C1 segment of cervical spinal cord (tissue), 14 donors: ENCODE measurements around the gene GLMP.

Source experiments
- DNase-seq, 14 donors: peaks; one replicate each; lab custom pipeline; 2025; lab: John Stamatoyannopoulos, UW

Gene GLMP

GRCh38 chr1:156286061-156286460, 9.4 kb downstream of the GLMP start:
- DNase-seq: no peak

GRCh38 chr1:156285437-156285836, 10.0 kb downstream of the GLMP start:
- DNase-seq: no peak

DNA sequence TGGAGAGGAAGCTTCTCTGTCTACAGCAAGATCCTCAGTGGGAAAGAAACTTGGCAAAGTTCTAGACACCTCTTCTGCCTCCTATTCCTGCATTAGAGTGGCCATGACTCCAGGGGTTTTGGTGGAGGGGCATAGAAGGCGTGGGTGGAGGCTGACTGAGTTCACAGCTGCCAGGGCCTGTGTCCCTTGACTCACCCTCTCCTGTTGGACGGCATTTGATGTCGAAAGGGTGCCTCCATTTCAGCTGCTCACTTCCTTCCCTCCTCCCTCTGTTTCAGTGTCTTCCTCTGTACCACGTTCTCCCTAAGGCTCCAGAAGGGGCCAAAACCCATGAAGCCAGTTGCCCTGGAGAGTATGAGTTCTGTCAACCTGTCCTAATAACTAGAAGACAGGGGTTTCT, 10.7 kb downstream of the GLMP start:
- DNase-seq: no peak

- DNase-seq: no peak
Measured at GRCh38 chr1:156284112-156284511, 11.4 kb downstream of the GLMP start, which contains the start of gene TMEM79. Gene TMEM79, plus strand, starts transcription at chr1:156284325. Its CDS starts 902 bp downstream, at chr1:156285227.

DNA sequence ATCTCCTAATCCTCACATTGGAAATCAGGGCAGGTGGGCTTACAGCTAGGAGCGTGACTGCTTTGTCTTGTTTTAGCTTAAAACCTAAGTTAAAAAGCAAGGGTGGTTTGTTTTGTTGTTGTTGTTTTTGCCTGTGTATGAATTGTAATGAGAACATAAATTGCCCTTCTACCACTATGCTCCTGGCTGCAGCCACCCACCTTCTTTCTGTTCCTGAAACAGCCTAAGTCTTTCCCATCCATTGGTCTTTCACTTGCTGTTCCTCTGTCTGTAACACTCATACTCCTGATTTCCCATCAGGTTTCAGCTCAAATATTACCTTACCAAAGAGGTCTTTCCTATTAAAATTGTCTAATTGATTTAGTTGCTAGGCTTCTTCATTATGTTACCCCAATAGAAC, 12.0 kb downstream of the GLMP start:
- DNase-seq: no peak

DNA sequence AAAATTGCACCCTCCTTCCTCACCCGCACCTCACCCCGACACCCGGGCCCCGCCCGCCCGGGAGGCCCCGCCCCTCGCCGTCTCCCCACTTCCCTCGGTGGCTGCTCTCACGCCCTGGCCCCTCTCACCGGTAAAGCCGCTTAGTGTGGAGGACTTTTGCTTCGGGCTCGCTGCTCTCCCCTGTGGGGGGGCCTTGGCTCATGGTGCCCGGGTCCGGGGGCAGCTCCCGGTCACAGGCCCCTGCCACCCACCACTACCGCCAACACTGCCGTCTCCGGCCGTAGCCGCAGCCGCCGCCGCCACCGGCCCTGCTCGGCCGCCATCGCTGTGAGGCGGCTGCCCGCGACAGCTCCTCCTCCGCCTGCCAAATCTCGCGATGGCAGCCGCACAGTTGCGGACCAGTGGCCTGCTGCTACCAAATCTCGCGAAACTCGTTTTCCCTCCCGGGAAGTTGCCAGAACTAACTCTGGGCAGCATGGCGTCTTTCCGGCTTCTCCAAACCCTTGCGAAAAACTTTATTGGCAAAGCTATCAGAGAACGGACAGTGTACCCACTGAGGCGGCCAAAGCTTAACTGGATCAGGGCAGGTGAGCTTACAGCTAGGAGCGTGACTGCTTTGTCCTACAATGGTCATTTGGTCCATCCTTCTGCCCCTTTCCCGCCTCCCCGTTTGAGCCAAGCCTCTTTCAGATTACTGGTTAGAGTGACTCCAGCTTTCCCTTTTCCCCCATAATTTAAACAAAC, 12.8 kb downstream of the GLMP start, which contains the start of gene SMG5:
Gene SMG5 (minus strand): TSS at position 347 of the 744 bp plus-strand sequence. CDS start 145 bp downstream, at position 202.
- DNase-seq: peak; percentile 52 to 95 (median 89)

- peak in 2 of 14 donors; percentile 61 for DNase-seq
Measured at GRCh38 chr1:156281693-156282478, 13.6 kb downstream of the GLMP start.

- no peak for DNase-seq
Measured at GRCh38 chr1:156281281-156281680, 14.2 kb downstream of the GLMP start.

DNA sequence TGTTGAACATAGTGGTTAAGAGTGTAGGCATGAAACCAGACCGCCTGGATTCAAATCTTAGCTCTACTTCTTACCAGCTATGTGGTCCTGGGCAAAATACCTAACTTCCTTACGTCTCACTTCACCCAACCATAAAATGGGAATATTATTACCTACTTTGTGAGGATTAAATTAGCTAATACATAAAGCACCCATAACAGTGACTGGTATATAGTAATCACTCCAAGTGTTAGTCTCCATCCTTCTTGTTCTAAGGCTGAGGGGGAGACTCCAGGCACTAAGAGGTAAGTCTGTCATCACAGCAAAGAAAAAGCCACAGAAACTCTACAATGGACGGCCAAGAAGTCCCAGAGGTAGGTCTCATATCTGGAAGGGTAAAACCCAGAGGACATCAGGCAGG, 15.6 kb downstream of the GLMP start:
- no peak for DNase-seq

DNA sequence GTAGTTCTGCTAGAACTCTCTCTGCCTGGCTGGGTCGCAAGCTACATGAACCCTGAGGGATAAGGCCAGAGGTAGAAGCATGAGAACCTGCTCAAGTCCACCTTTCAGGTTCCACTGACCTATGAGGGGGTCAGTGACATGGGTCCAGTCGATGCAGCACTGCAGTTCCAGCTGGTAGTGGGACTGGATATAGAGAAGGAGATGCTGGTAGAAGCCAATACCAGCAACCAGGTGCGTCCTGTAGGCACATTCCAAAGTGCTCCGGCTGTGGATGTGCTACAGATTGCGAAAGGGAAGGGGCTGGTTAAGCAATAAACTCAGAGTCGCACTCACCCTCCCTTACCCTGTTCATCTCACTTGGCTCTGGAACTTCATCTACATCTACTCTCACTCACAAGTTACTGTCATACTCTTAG, 18.5 kb downstream of the GLMP start:
- DNase-seq: no peak

- no peak for DNase-seq
Measured at GRCh38 chr1:156276532-156276931, 18.9 kb downstream of the GLMP start.

GRCh38 chr1:156270314-156270713, 25.2 kb downstream of the GLMP start:
- no peak for DNase-seq

- DNase-seq: no peak
Measured at GRCh38 chr1:156268336-156268735, 27.1 kb downstream of the GLMP start.

GRCh38 chr1:156266051-156266450, 29.4 kb downstream of the GLMP start:
- DNase-seq: no peak

- no peak for DNase-seq
Measured at GRCh38 chr1:156263288-156263655, 32.2 kb downstream of the GLMP start.

GRCh38 chr1:156262461-156263287, 32.8 kb downstream of the GLMP start:
- DNase-seq: no peak

DNA sequence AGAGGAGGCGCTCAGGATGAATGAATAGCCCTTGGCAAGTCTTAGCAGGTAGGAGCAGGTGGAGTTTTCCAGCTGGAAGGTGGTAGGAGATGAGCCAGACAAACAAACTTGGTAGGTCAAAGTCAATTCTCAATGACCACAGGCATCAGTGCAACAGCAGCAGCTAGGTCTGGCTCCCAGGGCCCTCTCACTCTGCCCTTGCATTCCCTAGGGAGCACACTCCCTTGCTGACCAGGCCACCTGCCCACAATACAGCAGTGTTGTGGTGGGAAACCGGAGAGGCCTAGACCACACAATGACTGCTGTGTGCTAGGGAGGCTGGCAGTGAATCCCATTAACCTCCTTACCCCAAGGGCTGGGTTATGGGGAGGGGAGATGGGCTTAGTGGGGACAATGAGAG, 34.6 kb downstream of the GLMP start:
- peak in 8 of 14 donors; percentile 12 to 69 (median 38) for DNase-seq

- DNase-seq: peak in 6 of 14 donors; percentile 19 to 48 (median 26)
Measured at GRCh38 chr1:156259805-156260204, 35.7 kb downstream of the GLMP start.

DNA sequence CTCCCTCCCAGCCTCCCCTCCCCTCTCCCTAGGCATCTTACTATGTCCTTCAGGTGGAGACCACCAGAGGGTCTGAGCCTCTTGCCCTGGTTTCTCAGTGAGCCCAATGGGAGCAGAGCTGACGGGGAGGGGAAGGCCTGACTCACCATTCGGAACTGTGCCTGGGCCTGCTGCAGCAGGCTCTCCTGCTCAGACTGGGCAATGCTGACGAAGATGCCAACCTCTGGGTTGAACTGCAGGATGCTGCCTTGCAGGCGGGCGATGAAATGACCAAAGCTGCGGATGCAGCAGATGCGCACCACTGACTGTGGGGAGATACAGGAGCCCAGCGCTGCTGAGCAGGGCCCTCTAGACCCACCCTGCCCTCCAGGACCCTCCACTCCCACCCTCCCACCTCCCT, 36.6 kb downstream of the GLMP start:
- no peak for DNase-seq

DNA sequence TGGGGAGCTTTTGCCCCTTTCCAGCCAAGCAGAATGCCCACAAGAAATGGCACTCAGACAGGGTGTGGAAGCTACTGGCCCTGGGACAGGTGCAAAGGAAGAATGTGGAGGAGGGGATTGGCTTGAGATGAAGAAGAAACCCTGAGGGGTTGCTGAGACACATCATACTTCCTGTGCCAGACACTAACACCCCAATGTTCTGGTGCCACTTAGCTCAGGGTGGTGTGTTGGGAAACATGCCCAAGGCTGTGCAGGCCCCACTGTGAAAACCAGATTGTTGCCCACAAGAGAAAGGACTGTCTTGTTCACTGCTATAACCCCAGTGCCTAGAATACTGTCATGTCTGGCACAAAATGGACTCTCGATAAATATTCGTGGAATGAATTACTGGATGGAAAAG, 37.8 kb downstream of the GLMP start:
- peak in 2 of 14 donors; percentile 18 to 19 for DNase-seq

- peak in 1 of 14 donors; percentile 30 for DNase-seq
Measured at GRCh38 chr1:156253634-156254033, 41.8 kb downstream of the GLMP start.

DNA sequence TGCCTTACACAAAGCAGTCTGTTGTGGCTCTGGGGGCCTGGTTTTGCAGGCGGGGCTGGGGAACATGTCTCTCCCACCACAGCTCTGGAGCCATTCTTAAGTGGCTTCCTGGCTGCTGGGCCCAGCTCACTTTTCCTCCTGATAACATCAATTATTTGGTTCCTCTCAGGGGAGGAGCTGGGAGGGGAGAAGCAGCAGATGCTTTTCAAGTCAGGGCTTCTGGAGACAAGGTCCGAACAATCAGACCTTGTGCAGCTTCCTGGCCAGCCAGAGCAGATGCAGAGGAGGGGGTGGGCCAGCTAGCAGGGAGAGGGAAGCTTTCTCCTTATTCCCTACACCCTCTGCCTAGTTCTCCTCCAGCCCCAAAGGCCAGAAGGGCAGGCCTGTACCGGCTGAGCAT, 44.0 kb downstream of the GLMP start:
- peak in 5 of 14 donors; percentile 18 to 45 (median 27) for DNase-seq
